ENCODE results near the gene IGLL1.

DNA sequence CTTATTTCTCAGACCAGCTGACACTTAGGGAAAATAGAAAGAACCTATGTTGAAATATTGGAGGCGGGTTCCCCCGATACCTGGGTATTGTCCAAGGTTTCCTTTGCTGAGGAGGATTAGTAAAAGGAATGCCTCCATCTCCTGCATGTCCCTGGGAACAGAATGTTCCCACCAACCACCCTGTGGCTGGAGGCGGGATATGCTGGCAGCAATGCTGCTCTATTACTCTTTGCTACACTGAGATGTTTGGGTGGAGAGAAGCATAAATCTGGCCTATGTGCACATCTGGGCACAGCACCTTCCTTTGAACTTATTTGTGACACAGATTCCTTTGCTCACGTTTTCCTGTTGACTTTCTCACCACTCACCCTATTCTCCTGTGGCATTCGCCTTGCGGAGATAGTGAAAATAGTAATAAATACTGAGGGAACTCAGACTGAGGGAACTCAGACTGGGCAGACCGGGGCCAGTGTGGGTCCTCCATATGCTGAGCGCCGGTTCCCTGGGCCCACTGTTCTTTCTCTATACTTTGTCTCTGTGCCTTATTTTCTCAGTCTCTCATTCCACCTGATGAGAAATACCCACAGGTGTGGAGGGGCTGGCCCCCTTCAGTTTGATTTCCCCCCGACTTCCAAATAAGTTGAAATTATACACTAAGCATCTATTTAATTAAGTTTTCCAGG is 32.1 kb downstream of the IGLL1 start:
- TF ChIP-seq, protein P1, sequence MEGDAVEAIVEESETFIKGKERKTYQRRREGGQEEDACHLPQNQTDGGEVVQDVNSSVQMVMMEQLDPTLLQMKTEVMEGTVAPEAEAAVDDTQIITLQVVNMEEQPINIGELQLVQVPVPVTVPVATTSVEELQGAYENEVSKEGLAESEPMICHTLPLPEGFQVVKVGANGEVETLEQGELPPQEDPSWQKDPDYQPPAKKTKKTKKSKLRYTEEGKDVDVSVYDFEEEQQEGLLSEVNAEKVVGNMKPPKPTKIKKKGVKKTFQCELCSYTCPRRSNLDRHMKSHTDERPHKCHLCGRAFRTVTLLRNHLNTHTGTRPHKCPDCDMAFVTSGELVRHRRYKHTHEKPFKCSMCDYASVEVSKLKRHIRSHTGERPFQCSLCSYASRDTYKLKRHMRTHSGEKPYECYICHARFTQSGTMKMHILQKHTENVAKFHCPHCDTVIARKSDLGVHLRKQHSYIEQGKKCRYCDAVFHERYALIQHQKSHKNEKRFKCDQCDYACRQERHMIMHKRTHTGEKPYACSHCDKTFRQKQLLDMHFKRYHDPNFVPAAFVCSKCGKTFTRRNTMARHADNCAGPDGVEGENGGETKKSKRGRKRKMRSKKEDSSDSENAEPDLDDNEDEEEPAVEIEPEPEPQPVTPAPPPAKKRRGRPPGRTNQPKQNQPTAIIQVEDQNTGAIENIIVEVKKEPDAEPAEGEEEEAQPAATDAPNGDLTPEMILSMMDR (IDR thresholded peaks at IDR 0.05), result no peak
- no peak for TF ChIP-seq POLR2AphosphoS5 (IDR thresholded peaks at IDR 0.05)
- TF ChIP-seq POLR2A (IDR thresholded peaks at IDR 0.05), result no peak
- TF ChIP-seq EP300 (IDR thresholded peaks at IDR 0.05), result no peak
